NCI-H128 (cell line): Measurements from ENCODE around the gene AMPH.

Experiments used
- DNase-seq: peaks from one replicate; lab custom pipeline; 2025; ENCODE audit not compliant: unreplicated experiment; lab: John Stamatoyannopoulos, UW

The AMPH gene

DNA sequence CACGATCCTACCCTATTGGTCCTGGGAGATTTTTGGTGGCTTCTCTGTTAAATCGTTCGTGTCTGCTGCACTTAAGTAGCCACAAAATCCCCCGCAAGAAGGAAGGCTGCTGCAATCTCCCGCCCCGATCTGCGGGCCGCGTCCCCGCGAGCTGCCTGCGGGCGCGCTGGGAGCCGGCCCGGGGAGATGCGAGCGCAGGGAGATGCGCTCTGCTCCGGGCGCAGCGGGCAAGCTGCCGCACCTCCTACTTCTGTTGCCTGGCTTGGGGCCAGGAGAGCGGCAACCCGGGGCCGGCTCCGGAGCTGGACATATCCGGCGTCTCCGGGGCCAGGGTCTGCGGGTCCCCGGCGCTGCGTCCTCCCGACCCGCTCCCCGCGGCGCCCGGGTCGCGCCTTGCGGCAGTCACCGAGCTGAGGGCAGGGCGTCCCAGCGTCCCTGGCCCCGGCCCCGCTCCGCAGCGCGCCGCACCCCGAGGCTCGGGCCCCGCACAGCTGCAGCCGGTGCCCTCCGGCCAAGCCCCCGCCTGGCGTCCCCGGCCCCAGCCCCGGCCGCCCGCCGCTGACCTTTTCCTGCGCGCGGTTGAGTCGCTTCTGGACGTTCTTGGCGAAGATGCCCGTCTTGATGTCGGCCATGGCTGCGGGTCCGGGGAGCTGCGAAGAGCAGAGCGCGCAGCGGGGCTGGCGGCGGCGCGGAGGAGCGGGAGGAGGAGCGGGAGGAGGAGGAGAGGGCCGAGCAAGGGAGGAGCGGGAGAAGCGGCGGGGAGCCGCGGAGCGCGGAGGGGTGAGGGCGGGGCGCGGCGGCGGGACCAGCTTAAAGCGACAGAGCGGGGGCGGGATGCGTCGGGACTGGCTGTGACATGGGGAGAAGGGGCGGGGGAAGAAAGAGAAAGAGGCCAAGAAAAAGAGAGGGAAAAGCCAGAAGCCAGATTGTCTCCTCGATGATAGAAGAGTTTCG, at the start of gene AMPH:
Gene AMPH, minus strand, starts transcription at position 654 of the 954 bp plus-strand sequence. Its CDS starts 22 bp downstream, at position 632.
- DNase-seq = no peak

GRCh38 chr7:38679419-38679818, 48.2 kb upstream of the AMPH start:
- no peak for DNase-seq

- DNase-seq = no peak
These were observed 47.5 kb upstream of the AMPH start for GRCh38 chr7:38678698-38679054.

- no peak for DNase-seq
These were observed 47.0 kb upstream of the AMPH start for GRCh38 chr7:38677981-38678697.

GRCh38 chr7:38675494-38676106, 44.4 kb upstream of the AMPH start:
- no peak for DNase-seq

DNA sequence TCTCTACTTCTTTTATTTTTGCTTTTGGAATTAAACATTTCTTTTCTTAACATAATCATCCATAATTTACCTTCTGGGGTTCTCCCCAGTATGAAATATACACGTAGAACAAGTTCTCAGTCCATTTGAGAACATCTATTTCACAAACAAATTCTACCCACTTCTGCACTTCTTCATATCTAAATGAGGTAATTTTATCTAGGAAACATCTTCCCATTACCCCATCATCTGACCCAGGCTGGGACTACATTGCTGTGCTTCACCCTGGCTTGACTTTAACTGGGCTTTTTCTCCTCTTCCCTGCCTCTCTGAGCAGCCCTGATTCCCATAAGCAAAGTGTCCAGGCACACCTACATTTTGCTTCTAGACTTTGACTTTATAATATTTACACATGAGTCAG, 43.3 kb upstream of the AMPH start:
- DNase-seq = no peak

- DNase-seq = no peak
These were observed 42.6 kb upstream of the AMPH start for GRCh38 chr7:38673795-38674194.

DNA sequence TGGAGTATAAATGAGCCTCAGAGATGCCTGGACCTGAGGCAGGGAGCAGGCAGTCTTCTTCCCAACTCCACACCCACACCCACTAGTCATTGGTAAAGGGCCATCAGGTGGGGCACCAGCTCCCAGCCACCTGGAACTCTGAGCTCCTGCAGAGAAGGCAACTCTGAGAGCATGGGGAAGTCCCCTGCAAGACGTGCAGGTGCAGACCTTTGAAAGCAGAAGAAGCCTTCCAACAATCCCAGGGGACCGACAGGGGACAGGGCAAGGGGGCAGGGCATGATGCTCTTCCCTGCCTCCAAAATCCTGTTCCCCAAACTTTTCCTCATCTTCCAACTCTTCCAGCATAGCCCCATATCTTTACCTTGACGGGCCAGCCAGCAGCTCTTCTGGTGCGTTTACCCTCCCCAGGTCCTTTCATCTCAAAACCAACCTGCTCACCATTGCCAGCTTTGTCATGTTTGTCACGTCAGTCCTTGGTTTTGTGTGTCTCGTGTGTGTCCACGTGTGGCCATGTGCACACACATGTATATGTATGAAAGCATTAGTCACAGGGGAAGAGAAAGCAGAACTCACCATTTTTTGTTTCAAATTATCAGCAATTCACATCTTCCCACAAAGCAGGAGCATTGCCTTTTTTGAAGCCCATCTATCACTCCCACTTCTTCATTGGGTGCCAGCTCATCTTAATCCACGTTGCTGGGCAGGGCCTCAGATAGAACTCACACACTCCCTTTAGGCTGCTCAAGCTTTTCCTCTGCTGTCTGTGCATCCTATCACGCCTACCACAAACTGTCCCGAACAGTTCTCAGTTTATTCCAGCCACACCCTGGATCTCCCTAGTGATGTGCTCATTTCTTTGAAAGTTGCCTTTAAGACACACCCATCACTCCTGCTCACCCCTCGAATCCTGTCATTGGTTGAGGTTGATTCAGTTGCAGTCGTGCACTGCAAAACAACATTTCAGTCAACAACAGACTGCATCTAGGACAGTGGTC, 41.0 kb upstream of the AMPH start:
- DNase-seq = no peak

GRCh38 chr7:38669965-38670520, 38.9 kb upstream of the AMPH start:
- no peak for DNase-seq

DNA sequence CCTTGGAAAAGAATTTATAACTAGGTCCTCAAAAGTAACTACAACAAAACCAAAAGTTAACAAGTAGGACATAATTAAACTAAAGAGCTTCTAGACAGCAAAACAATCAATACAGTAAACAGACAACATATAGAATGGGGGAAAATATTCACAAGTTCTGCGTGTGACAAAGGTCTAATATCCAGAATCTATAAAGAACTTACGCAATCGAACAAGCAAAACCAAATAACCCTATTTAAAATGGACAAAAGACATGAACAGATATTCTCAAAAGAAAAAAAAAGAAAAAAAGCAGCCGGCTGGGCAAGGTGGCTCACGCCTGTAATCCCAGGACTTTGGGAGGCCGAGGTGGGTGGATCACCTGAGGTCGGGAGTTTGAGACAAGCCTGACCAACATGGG, 33.8 kb upstream of the AMPH start:
- DNase-seq = no peak

- DNase-seq = no peak
These were observed 29.4 kb upstream of the AMPH start for GRCh38 chr7:38660427-38661099.

- no peak for DNase-seq
These were observed 28.8 kb upstream of the AMPH start for GRCh38 chr7:38659931-38660330.

GRCh38 chr7:38658921-38659320, 27.7 kb upstream of the AMPH start:
- no peak for DNase-seq

DNA sequence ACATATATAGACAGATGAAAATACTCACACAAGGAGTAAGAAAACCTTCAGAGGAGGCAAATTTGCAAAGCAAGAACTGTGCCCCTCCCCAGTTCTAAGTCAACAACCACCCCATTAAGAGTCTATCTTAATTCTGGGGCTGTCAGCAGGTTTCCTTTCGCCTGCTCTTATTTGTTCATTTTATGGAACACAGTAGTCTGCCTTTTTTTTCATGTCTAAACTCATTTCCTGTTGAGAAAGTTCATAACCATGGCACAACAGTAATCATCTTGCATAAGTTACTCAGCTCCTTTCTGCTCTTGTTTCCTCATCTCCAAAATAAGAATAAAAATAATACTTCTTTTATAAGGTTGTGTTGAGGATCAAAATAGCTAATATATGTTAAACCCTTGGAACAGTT, 25.8 kb upstream of the AMPH start:
- no peak for DNase-seq

DNA sequence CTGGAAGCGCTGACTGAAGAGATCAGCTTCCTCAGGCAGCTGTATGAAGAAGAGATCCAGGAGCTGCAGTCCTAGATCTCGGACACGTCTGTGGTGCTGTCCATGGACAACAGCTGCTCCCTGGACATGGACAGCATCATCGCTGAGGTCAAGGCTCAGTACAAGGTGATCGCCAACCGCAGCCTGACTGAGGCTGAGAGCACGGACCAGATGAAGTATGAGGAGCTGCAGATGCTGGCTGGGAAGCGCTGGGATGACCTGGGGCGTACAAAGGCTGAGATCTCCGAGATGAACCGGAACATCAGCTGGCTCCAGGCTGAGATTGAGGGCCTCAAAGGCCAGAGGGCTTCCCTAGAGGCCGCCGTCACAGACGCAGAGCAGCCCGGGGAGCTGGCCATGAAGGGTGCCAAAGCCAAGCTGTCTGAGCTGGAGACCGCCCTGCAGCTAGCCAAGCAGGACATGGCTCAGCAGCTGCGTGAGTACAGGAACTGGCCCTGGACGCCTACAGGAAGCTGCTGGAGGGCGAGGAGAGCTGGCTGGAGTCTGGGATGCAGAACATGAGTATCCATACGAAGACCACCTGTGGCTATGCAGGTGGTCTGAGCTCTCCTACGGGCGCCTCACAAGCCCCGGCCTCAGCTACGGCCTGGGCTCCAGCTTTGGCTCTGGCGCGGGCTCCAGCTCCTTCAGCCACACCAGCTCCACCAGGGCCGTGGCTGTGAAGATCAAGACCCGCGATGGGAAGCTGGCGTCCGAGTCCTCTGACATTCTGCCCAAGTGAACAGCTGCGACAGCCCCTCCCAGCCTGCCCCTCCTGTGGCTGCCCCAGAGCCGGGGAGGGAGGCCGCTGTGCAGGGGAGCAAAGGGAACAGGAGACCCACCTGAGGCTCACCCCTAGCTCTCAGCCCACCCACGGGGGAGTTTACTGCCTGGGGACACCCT, 24.9 kb upstream of the AMPH start:
- no peak for DNase-seq

GRCh38 chr7:38637957-38638356, 6.8 kb upstream of the AMPH start:
- no peak for DNase-seq

DNA sequence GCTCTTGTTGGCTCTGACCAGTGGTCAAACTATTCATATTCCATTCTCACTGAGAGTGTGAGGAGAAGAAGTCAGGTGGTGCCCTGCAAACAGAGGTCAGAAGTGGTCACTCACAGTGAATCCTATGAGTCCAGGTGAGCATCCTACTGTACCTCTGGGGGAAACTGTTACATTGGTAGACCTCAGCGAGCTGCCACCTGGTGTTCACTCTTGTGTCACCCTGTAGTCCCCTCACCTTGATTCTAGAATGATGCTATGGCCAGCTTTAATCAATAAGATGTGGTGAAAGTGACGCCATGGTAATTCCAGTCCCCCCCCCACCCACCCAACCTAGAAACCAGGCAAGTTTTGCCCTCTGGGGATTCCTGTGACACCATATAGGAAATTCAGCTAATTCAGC, 1.2 kb upstream of the AMPH start:
- no peak for DNase-seq

DNA sequence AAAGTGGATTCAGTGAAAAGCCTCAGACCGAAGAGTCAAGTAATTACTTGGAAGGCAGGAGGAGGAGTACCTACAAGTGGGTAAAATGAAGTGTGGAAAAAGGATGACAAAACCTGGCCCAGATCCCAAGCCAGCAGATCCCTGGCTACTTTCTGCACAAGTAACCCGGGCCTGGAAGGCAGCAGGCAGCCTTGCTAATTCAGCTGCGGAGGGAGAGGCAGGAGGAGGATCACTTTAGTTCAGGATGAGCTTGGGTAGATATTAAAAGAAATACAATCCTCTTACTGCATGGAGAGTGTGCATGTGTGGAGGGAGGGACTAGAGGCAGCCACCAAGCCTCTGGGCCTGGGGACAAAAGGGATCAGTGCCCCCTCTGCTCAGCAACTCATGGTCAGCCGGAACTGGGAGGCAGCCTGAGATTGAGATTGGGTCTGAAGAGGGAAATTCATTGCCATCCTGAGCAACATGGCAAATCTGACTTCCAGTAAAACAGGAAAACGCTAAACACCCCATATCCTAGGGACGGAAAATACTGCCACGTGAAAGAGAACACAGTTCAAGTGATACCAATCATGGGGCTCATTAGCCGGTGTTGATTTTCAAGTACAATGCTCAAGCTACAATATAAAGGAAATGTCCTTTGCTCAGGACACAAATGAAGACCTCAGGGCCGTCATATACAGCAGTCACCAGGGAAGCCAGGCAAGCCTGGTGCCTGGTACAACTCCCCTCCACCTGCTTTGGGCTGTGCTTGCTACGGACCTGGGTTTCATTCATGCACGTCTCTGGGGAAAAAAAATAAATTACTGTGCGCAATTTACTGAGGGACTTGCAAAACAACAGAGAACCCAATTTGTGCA, 1.3 kb downstream of the AMPH start:
- DNase-seq = no peak
